ENCODE results near the gene ST7. TPM values are rescaled to one million over a fixed set of nuclear protein-coding genes. Genes with fewer than 3 reads are reported as not detected.
A peak's percentile ranks its signal among the peaks of the same experiment; 100 is the strongest.
"Not testable (repeated sequence)": the region's sequence is repeated elsewhere in the genome, so short reads cannot be mapped to it uniquely, and the experiment has no call there.

ST7 gene
- total and polyA plus RNA-seq, 2 donors (not counting 1 experiment from before 2014, with no cell fraction given) = 20.0 to 28.6 TPM

GRCh38 chr7:117117172-117117571, 163.9 kb downstream of the ST7 start:
- Histone ChIP-seq H3K9me3 (ENCODE audit: control insufficient read depth, insufficient read depth, low read depth, low read length) (no peaks in the 10 kb centered on the region), H3K27me3 (ENCODE audit: control insufficient read depth, insufficient read depth, low read length) (no peaks in the 10 kb centered on the region), H3K4me3 (replicated peaks in 1 of 4; ENCODE audit: control extremely low read depth in 1 of 4, insufficient read depth in 1 of 4, low read depth in 3 of 4, low read length in 4 of 4) (no peak overlapping the region), H4K20me1 (ENCODE audit: control insufficient read depth, extremely low read depth, insufficient read depth, low read length) (no peaks in the 10 kb centered on the region), H2AFZ (ENCODE audit: low read length) (no peak overlapping the region), H3K36me3 (ENCODE audit: control insufficient read depth, insufficient read depth, low read length) (no peaks in the 10 kb centered on the region), H3K9ac (ENCODE audit: insufficient read depth, low read length) (no peak overlapping the region), H3K4me2 (ENCODE audit: extremely low read depth, insufficient read depth, low read length) (no peak overlapping the region), H3K79me2 (ENCODE audit: control insufficient read depth, insufficient read depth, low read length) (no peaks in the 10 kb centered on the region), H3K4me1 (ENCODE audit: control insufficient read depth, extremely low read depth, insufficient read depth, low read length) (no peaks in the 10 kb centered on the region), H3K27ac (ENCODE audit: insufficient read depth, low read length) (no peak overlapping the region)
- TF ChIP-seq, protein P1, sequence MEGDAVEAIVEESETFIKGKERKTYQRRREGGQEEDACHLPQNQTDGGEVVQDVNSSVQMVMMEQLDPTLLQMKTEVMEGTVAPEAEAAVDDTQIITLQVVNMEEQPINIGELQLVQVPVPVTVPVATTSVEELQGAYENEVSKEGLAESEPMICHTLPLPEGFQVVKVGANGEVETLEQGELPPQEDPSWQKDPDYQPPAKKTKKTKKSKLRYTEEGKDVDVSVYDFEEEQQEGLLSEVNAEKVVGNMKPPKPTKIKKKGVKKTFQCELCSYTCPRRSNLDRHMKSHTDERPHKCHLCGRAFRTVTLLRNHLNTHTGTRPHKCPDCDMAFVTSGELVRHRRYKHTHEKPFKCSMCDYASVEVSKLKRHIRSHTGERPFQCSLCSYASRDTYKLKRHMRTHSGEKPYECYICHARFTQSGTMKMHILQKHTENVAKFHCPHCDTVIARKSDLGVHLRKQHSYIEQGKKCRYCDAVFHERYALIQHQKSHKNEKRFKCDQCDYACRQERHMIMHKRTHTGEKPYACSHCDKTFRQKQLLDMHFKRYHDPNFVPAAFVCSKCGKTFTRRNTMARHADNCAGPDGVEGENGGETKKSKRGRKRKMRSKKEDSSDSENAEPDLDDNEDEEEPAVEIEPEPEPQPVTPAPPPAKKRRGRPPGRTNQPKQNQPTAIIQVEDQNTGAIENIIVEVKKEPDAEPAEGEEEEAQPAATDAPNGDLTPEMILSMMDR (conservative IDR thresholded peaks at IDR 0.05 in 1 of 2, IDR thresholded peaks at IDR 0.05 in 1 of 2; ENCODE audit: low read depth in 1 of 2, low read length in 2 of 2) = no peak
- no peak for TF ChIP-seq EZH2 (IDR thresholded peaks at IDR 0.05; ENCODE audit: low read length, missing control alignments)
- DNase-seq (ENCODE audit: low read depth in 2 of 2) = no peak

DNA sequence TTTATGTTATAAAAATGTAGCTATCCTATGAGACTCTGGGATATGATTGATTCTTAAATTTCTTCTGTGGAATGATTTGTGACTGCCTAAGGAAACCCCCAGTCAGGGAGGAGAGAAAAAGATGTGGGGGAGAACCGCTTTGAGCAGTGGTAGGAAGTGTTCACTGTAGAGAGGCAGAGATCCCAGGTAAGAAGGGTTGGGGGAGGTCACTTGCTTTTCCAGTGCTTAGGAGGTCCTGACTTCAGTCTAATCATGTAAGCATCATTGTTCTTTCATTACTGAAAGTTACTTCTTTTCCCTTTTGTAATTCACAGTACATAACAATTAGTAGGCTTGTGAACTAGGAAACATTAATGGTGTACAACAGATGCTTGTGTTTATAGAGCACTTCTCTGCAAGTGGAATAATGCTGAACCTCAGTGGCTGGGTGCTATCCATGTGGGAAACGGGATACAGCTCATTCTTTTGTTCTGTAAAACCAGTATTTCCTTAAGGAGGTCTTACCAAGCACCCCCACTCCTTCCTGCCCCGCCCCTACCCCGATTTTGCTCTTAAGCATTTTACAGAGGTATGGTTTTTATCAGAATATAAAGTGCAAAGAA, 165.4 kb downstream of the ST7 start:
- Histone ChIP-seq H3K9ac (ENCODE audit: insufficient read depth, low read length) (no peak overlapping the region), H3K79me2 (ENCODE audit: control insufficient read depth, insufficient read depth, low read length) (no peaks in the 10 kb centered on the region), H3K4me2 (ENCODE audit: extremely low read depth, insufficient read depth, low read length) (no peak overlapping the region)

GRCh38 chr7:117119192-117119924, 166.1 kb downstream of the ST7 start:
- no peak overlapping the region for H3K27ac ChIP-seq (ENCODE audit: insufficient read depth, low read length)
- peaks cover 3% of the 10 kb centered on the region for H3K4me1 ChIP-seq (ENCODE audit: control insufficient read depth, extremely low read depth, insufficient read depth, low read length)
- H3K79me2 ChIP-seq (ENCODE audit: control insufficient read depth, insufficient read depth, low read length) = no peaks in the 10 kb centered on the region
- no peak overlapping the region for H3K4me3 ChIP-seq (replicated peaks in 1 of 4; ENCODE audit: control extremely low read depth in 1 of 4, insufficient read depth in 1 of 4, low read depth in 3 of 4, low read length in 4 of 4)
- H4K20me1 ChIP-seq (ENCODE audit: control insufficient read depth, extremely low read depth, insufficient read depth, low read length) = no peaks in the 10 kb centered on the region
- no peaks in the 10 kb centered on the region for H3K27me3 ChIP-seq (ENCODE audit: control insufficient read depth, insufficient read depth, low read length)
- no peaks in the 10 kb centered on the region for H3K9me3 ChIP-seq (ENCODE audit: control insufficient read depth, insufficient read depth, low read depth, low read length)
- H3K4me2 ChIP-seq (ENCODE audit: extremely low read depth, insufficient read depth, low read length) = no peak overlapping the region
- H3K9ac ChIP-seq (ENCODE audit: insufficient read depth, low read length) = no peak overlapping the region
- no peaks in the 10 kb centered on the region for H3K36me3 ChIP-seq (ENCODE audit: control insufficient read depth, insufficient read depth, low read length)
- H2AFZ ChIP-seq (ENCODE audit: low read length) = no peak overlapping the region
- peak; percentile 61 to 82 for DNase-seq (ENCODE audit: low read depth in 2 of 2)
- TF ChIP-seq EZH2 (IDR thresholded peaks at IDR 0.05; ENCODE audit: low read length, missing control alignments) = no peak
- TF ChIP-seq, protein P1 (conservative IDR thresholded peaks at IDR 0.05 in 1 of 2, IDR thresholded peaks at IDR 0.05 in 1 of 2; ENCODE audit: low read depth in 1 of 2, low read length in 2 of 2) = peak; percentile 86 to 87

More for the DNA sequence above, 165.4 kb downstream of the ST7 start:
- TF ChIP-seq EZH2 (IDR thresholded peaks at IDR 0.05; ENCODE audit: low read length, missing control alignments) = no peak
- TF ChIP-seq, protein P1 (conservative IDR thresholded peaks at IDR 0.05 in 1 of 2, IDR thresholded peaks at IDR 0.05 in 1 of 2; ENCODE audit: low read depth in 1 of 2, low read length in 2 of 2) = no peak
- H3K36me3 ChIP-seq (ENCODE audit: control insufficient read depth, insufficient read depth, low read length) = no peaks in the 10 kb centered on the region
- H3K4me3 ChIP-seq (replicated peaks in 1 of 4; ENCODE audit: control extremely low read depth in 1 of 4, insufficient read depth in 1 of 4, low read depth in 3 of 4, low read length in 4 of 4) = no peak overlapping the region
- H4K20me1 ChIP-seq (ENCODE audit: control insufficient read depth, extremely low read depth, insufficient read depth, low read length) = no peaks in the 10 kb centered on the region
- no peak overlapping the region for H2AFZ ChIP-seq (ENCODE audit: low read length)
- no peaks in the 10 kb centered on the region for H3K4me1 ChIP-seq (ENCODE audit: control insufficient read depth, extremely low read depth, insufficient read depth, low read length)
- no peak for DNase-seq (ENCODE audit: low read depth in 2 of 2)
- H3K27ac ChIP-seq (ENCODE audit: insufficient read depth, low read length) = no peak overlapping the region
- no peaks in the 10 kb centered on the region for H3K27me3 ChIP-seq (ENCODE audit: control insufficient read depth, insufficient read depth, low read length)
- no peaks in the 10 kb centered on the region for H3K9me3 ChIP-seq (ENCODE audit: control insufficient read depth, insufficient read depth, low read depth, low read length)

DNA sequence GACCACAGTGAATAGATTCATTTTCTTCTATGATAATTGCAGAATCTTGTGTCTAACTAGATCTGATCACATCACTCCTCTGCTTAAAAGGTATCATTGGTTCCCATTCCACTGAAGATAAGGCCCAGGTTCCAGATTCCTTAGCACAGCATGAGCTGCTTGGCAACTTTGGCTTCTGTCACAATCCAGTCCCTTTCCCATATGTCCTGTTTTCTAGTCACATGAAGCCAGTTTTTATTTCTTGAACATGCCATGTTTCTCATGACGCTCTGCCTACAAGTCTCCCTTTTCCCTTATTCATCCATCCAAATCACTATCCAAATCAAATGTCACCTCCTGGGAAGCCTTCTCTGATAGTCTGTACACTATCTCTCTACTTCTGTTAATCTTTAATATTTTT, 167.0 kb downstream of the ST7 start:
- H3K4me2 ChIP-seq (ENCODE audit: extremely low read depth, insufficient read depth, low read length); H3K9me3 ChIP-seq (ENCODE audit: control insufficient read depth, insufficient read depth, low read depth, low read length); H2AFZ ChIP-seq (ENCODE audit: low read length); H3K36me3 ChIP-seq (ENCODE audit: control insufficient read depth, insufficient read depth, low read length); H3K27ac ChIP-seq (ENCODE audit: insufficient read depth, low read length); H3K27me3 ChIP-seq (ENCODE audit: control insufficient read depth, insufficient read depth, low read length); H3K79me2 ChIP-seq (ENCODE audit: control insufficient read depth, insufficient read depth, low read length); H3K9ac ChIP-seq (ENCODE audit: insufficient read depth, low read length); H3K4me3 ChIP-seq (replicated peaks in 1 of 4; ENCODE audit: control extremely low read depth in 1 of 4, insufficient read depth in 1 of 4, low read depth in 3 of 4, low read length in 4 of 4); DNase-seq (ENCODE audit: low read depth in 2 of 2); H4K20me1 ChIP-seq (ENCODE audit: control insufficient read depth, extremely low read depth, insufficient read depth, low read length); H3K4me1 ChIP-seq (ENCODE audit: control insufficient read depth, extremely low read depth, insufficient read depth, low read length): not testable (repeated sequence)

Data from fibroblast of lung (primary cell).